ENCODE results near the gene FAM89B.

Gene FAM89B

GRCh38 chr11:65583589-65583988, 11.3 kb downstream of the FAM89B start:
- Histone ChIP-seq H3K36me3 (peaks cover 6% of the 10 kb centered on the region), H3K27ac (no peak overlapping the region), H3K4me3 (ENCODE audit: low read depth, low read length) (no peak overlapping the region), H3K9me3 (ENCODE audit: severe bottlenecking) (no peaks in the 10 kb centered on the region), H3K27me3 (ENCODE audit: insufficient read depth, low read depth, severe bottlenecking) (no peaks in the 10 kb centered on the region)
- DNase-seq: no peak
- TF ChIP-seq, protein P1, sequence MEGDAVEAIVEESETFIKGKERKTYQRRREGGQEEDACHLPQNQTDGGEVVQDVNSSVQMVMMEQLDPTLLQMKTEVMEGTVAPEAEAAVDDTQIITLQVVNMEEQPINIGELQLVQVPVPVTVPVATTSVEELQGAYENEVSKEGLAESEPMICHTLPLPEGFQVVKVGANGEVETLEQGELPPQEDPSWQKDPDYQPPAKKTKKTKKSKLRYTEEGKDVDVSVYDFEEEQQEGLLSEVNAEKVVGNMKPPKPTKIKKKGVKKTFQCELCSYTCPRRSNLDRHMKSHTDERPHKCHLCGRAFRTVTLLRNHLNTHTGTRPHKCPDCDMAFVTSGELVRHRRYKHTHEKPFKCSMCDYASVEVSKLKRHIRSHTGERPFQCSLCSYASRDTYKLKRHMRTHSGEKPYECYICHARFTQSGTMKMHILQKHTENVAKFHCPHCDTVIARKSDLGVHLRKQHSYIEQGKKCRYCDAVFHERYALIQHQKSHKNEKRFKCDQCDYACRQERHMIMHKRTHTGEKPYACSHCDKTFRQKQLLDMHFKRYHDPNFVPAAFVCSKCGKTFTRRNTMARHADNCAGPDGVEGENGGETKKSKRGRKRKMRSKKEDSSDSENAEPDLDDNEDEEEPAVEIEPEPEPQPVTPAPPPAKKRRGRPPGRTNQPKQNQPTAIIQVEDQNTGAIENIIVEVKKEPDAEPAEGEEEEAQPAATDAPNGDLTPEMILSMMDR (IDR thresholded peaks at IDR 0.05; ENCODE audit: low read depth, low read length): no peak

- H3K9me3 ChIP-seq (ENCODE audit: severe bottlenecking): no peaks in the 10 kb centered on the region
- TF ChIP-seq, protein P1 (IDR thresholded peaks at IDR 0.05; ENCODE audit: low read depth, low read length): no peak
- H3K27me3 ChIP-seq (ENCODE audit: insufficient read depth, low read depth, severe bottlenecking): no peaks in the 10 kb centered on the region
- H3K27ac ChIP-seq: no peak overlapping the region
- DNase-seq: no peak
- H3K36me3 ChIP-seq: peaks cover 6% of the 10 kb centered on the region
- no peak overlapping the region for H3K4me3 ChIP-seq (ENCODE audit: low read depth, low read length)
Observed at GRCh38 chr11:65584106-65584505, 11.8 kb downstream of the FAM89B start.

GRCh38 chr11:65584723-65585171, 12.4 kb downstream of the FAM89B start:
- DNase-seq: no peak
- TF ChIP-seq, protein P1 (IDR thresholded peaks at IDR 0.05; ENCODE audit: low read depth, low read length): no peak
- no peak overlapping the region for H3K4me3 ChIP-seq (ENCODE audit: low read depth, low read length)
- H3K27ac ChIP-seq: no peak overlapping the region
- no peaks in the 10 kb centered on the region for H3K27me3 ChIP-seq (ENCODE audit: insufficient read depth, low read depth, severe bottlenecking)
- peaks cover 6% of the 10 kb centered on the region for H3K36me3 ChIP-seq
- H3K9me3 ChIP-seq (ENCODE audit: severe bottlenecking): no peaks in the 10 kb centered on the region

GRCh38 chr11:65585396-65586246, 13.3 kb downstream of the FAM89B start:
- Histone ChIP-seq H3K4me3 (ENCODE audit: low read depth, low read length) (no peak overlapping the region), H3K27me3 (ENCODE audit: insufficient read depth, low read depth, severe bottlenecking) (no peaks in the 10 kb centered on the region), H3K36me3 (peaks cover 6% of the 10 kb centered on the region), H3K27ac (peak overlapping the region; percentile 30; the same call in 1 of the 2 replicates), H3K9me3 (ENCODE audit: severe bottlenecking) (no peaks in the 10 kb centered on the region)
- DNase-seq: no peak
- TF ChIP-seq, protein P1 (IDR thresholded peaks at IDR 0.05; ENCODE audit: low read depth, low read length): no peak

DNA sequence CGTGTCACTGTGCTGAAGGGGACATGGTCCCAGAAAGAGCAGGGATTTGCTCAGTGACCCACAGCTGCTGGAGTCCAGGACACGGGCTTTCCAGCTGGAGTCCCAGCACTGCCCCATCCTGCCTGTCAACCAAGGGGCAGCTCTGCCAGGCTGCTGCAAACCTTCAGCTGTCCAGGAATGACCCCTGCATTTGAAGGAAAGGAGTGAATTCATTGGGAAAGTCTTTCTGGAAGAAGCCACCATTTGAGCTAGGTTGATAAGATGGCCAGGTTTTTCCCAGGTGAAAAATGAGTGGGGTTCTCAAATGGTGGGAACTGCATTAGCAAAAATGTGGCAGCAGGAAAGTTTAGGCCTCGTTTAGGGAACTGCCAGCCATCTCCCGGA, 13.9 kb downstream of the FAM89B start:
- Histone ChIP-seq H3K27me3 (ENCODE audit: insufficient read depth, low read depth, severe bottlenecking) (no peaks in the 10 kb centered on the region), H3K4me3 (ENCODE audit: low read depth, low read length) (no peak overlapping the region), H3K27ac (peak overlapping the region; percentile 30), H3K9me3 (ENCODE audit: severe bottlenecking) (no peaks in the 10 kb centered on the region), H3K36me3 (peaks cover 9% of the 10 kb centered on the region)
- TF ChIP-seq, protein P1 (IDR thresholded peaks at IDR 0.05; ENCODE audit: low read depth, low read length): no peak
- no peak for DNase-seq

Measured in WERI-Rb-1 (cell line).